Skin of body (tissue), 2 donors: ENCODE measurements around the gene ITGB5. TPM values are rescaled to one million over a fixed set of nuclear protein-coding genes. Genes with fewer than 3 reads are reported as not detected.

Source experiments
- DNase-seq: peaks from one replicate; lab custom pipeline; 2025; lab: John Stamatoyannopoulos, UW
- total RNA-seq: library from RNA; depleted of rRNA; stranded (reverse); fragments of >200 nt; gene quantifications from one replicate; pipeline ENCODE4 v1.2.3, GENCODE V29; 2014

Gene ITGB5
- total RNA-seq, 1 donor from 2014 or later = 74.8 TPM

GRCh38 chr3:124896824-124897526, 9.8 kb upstream of the ITGB5 start:
- DNase-seq = no peak

DNA sequence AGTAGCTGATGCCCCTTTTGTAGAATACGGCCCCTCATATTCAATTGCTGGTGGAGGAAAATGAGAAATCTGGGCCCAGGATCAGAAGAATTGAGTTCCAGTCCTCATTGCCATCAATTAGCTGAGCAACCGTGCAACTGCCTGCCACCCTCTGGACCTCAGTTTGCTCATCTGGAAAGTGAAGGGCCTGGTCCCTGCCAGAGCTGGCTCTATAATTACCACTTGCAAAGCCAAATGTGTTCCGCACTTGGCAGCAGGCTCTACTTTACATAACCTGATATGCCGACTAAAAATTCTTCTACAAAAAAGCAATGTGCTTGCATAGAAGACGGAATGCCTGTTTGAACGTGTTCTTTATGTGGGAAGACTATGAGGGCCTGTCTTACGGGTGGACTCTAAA, 8.6 kb upstream of the ITGB5 start:
- no peak for DNase-seq

GRCh38 chr3:124893526-124893925, 6.4 kb upstream of the ITGB5 start:
- DNase-seq = no peak

- DNase-seq = no peak
Observed at GRCh38 chr3:124890573-124891190, 3.5 kb upstream of the ITGB5 start.

- no peak for DNase-seq
Observed at GRCh38 chr3:124888482-124889441, 1.6 kb upstream of the ITGB5 start.

DNA sequence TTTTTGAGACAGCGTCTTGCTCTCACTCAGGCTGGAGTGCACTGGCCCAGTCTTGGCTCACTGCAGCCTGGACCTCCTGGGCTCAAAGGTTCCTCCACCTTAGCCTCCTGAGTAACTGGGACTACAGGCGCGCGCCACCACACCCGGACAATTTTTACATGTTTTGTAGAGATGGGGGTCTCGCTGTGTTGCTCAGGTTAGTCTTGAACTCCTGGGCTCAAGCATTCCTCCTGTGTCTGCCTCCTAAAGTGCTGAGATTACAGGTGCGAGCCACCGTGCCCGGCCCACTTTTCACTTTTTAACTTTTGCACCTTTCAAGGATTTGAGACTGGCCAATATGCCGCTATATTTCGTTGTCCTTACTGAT, 750 bp upstream of the ITGB5 start:
- DNase-seq = no peak

DNA sequence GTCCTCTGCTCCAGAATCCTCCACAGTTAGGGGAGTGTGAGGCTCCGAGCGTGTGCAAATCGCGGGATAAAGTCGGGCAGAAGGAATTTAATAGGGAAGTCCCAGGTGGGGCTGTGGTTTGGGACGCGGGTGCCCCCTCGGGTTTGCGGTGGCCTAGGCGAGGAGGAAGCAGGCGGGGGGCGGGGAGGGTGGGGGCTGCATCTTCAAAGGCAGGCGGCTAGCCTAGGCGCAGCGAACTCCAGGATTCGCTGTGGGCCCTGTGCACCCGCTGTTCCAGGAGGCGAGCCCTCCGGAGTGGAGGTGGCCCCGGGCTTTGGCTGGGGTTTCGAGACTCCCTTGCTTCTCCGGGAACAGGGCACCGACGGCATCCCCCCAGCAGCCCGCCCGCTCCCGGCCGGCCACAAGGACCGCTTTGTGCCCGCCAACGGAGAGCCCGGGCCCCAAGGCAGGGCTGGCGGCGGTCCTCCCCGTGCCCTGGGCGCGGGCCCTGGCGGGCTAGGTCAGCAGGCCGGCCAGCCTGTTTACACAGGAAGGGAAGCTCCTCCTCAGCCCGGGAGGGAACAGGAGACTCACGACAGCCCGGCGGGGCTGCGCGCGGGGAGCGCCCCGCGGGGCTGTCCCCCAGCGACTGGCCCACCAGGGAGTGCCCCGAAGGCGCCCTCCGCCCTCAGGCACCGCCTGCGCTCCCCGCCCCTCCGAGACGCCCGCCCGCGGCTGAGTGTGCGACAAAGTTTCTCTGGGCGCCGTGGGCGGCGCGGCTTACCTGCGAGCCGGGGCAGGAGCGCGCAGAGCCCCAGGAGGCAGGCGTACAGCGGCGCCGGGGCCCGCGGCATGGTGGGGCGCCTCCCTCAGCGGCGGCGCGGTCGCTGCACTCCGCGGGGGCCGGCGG, 753 bp downstream of the ITGB5 start:
- no peak for DNase-seq

- DNase-seq = no peak
Observed at GRCh38 chr3:124885466-124886167, 1.5 kb downstream of the ITGB5 start.

- DNase-seq = no peak
Observed at GRCh38 chr3:124884474-124885101, 2.6 kb downstream of the ITGB5 start.

- DNase-seq = no peak
Observed at GRCh38 chr3:124883766-124884473, 3.2 kb downstream of the ITGB5 start.

DNA sequence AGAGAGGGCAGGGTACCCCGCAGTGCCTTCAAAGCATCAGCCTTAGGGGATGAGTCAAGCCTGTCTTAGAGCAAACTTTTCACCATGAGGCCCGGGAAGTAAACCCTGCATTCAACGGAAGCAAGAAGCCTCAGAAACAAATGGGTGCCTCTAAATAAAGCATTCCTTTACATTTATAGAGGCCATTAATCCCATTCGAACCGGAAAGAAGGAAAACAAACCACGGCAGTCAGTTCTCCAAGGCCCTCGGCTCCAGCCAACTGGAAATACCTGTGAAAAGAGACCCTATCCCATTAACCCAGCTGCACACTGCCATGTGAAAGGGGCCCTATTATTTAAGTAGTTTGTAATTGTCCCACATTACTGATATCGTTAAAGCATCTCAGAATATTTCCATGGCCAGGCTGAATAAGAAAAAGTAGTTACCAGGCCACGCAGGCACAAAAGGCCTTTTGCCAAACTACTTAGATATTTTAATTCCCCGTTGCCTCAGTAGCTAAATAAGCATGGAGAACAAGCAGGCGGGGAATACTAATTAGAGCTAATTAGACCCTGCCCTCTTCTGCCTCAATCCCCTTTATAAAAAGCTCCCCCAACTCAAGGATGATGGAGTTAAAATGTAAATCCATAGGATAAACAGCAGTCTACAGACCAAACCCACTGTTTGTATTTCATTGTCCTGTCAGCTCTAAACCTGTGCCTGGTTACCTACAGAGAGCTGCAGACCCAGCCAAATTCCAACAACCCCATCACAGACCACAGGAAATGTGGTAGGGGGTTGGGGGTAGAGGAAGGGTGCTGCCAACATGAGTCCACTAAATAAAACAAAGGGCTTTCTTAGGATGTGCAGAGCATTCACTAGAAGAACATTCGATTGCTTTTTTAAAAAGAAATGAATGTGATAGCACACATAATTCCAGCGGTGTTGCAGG, 4.1 kb downstream of the ITGB5 start:
- no peak for DNase-seq

- DNase-seq = no peak
Observed at GRCh38 chr3:124881976-124882697, 5.0 kb downstream of the ITGB5 start.

DNA sequence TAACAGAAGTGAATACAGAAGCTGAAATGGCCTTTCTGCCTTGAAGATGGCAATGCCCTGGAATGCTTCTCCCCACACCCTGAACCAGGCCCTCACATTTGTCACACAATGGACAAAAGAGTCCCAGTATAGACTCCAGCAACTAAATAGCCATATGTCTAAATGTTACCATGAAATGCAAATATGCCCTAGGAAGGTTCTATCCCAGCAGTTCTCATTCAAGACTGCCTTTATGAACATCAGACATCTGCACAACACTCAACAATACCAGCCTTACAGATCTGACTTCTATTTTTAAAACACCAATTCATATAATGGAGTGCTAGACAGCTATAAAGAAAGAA, 7.9 kb downstream of the ITGB5 start:
- peak; percentile 31 for DNase-seq

- no peak for DNase-seq
Observed at GRCh38 chr3:124878561-124879336, 8.4 kb downstream of the ITGB5 start.

- no peak for DNase-seq
Observed at GRCh38 chr3:124877674-124878073, 9.5 kb downstream of the ITGB5 start.

DNA sequence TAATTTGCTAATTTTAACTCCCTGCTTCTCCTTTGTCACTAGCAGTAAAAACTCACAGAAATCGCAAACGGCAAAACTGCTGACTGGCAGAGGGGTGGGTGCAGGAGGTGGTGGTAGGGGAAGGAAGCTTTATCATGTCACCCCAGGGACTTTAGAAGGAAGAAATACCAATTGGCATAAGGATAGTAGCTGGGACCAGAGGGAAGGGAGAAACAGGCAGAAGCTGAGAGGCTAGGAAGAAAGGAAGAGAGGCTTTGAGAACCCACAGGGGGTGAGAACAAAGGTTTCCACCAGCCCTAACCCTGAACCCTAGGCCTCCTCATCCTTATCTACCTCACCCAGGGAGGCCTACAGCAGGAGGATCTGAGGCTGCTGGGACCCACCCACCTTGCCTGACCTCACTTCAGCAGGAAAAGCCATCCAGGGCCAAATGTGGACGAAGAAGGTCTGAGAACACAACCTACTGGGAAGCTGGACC, 10.7 kb downstream of the ITGB5 start:
- no peak for DNase-seq

GRCh38 chr3:124873226-124873625, 13.9 kb downstream of the ITGB5 start:
- DNase-seq = no peak
